GM18873 (cell line): ENCODE measurements around the gene MBP.

Experiments used
- ATAC-seq: cut with Tn5 transposase; IDR thresholded peaks from one replicate; pipeline ENCODE4 v1.9.1; 2021; ENCODE audit warnings: mild to moderate bottlenecking, moderate library complexity, moderate number of reproducible peaks; ENCODE audit not compliant: unreplicated experiment, low FRiP score

MBP gene

DNA sequence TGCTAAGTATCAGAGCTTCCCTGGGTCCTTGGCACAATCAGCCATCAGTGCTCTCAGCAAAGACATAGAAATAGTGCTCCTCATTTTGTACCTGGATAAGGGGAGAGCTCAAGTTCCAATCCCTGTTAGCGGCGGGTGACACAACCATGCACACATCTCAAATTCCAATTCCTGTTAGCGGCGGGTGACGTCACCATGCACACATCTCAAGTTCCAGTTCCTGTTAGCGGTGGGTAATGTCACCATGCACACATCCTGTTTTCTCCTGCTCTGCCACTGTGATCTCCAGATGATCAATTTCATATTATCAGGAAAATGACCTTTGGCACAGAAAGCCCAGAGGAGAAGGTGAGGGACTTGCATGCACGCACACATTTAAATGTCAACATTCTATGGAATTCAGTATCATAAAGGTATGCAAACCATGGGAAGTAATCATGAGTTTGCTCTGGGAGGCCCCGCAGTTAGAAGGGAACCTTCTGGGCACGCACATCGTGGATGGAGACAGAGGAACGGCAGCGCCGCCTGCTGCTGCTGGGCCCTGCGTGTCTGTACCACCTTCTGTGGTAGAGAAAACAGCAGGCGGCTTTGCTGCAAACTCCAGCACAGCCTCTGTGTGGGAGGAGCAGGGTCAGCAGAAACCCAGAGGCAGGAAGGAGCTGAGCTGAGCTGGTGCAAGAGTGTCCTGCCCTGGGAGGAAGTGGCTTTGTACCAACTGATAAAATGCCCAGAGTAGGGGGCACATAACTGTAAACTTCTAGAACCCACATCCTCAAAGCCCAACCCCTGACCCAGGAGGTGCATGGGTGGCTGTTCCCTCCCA, 77.8 kb downstream of the MBP start:
- peak; percentile 93 for ATAC-seq

DNA sequence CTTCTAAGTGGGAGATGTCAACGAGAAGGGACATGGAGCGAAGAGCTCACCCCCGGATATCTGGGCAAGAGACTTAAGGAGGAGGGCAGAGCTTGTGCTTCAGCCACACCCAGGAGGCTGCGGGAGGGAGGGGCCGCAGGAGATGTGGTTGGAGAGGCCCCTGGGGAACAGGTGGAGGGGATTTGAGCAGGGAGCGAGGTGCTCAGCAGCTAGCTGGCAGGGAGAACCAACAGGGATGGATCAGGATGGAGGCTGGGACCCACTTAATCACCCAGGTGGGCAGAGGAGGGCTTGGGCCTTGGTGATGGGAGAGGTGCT, 78.3 kb downstream of the MBP start:
- ATAC-seq, result peak; percentile 2

DNA sequence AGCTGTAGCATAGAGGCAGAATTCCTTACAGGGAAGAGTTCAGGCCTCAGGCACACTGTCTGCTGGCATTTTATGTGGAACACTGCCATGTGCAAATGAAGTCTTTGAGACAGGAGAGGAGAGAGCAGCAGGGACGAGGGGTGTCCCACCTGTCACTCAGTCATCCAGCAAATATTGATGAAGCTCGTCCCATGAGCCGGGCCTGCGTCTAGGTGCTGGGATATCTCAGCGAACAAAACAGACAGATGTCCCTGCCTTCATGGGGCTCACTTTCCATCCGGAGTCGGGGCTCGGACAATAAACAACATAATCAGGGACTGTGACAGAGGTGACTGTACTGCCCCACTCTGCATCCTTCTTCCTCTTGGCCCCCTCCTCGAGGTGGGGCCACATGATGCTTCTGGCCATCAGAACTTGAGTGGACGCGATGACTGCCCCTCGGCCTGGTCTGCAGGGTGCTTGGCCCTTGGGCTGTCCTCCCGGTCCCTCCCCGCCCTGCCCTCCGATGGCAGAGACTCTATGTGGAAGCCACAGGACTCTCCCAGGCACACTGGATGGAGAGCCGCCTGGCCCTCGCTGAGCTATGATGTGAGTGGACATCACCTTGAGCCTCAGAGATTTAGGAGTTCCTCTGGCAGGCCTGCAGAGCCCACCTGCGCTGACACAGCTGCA, 78.8 kb downstream of the MBP start:
- ATAC-seq, result no peak

DNA sequence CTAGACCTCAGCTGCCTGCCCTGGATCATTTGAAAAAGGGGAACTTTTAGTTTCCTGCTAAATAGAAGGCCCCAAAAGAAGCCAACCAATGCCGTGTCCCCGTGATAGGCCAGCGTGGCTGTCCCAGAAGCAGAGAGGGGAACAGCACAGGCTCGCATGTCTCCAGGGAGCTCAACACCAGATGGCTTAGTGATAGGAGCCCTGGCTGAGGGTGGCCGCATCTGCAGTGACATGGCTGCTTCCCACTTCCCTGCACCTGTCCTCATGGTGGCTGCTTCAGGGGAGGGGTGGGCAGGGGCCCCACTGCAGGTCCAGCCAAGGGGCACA, 79.6 kb downstream of the MBP start:
- no peak for ATAC-seq

DNA sequence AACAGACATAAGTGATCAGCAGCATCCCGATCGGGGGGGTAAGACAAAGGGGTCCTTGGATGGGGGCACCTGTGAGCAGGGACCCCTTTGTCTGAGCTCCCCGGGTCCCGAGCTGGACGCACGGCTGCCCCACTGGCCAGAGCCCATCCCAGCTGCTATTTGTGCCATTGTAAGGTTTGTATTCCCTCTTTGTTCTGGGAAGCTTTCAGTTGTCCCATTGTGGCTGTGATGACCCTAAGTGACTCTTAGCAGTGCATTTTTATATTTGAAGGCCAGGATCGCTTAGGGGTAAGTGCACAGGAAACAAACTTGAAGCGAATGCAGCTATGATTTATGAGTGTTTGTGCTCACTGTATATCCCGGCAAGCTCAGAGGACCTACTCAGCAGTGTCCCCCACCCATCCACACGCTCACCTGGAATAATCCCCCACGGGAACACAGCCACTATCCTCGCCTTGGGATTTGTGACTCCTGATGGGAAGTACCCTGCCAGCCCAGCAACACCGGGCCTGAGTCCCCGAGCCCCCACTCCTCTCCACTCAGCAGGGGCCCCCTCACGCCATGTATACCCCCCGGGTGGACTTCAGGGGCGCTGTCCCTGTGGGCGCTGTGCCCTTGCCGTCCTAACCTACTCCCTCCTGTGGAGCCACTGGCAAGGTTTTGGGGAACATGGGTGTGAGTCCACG, 80.1 kb downstream of the MBP start:
- ATAC-seq, result no peak

DNA sequence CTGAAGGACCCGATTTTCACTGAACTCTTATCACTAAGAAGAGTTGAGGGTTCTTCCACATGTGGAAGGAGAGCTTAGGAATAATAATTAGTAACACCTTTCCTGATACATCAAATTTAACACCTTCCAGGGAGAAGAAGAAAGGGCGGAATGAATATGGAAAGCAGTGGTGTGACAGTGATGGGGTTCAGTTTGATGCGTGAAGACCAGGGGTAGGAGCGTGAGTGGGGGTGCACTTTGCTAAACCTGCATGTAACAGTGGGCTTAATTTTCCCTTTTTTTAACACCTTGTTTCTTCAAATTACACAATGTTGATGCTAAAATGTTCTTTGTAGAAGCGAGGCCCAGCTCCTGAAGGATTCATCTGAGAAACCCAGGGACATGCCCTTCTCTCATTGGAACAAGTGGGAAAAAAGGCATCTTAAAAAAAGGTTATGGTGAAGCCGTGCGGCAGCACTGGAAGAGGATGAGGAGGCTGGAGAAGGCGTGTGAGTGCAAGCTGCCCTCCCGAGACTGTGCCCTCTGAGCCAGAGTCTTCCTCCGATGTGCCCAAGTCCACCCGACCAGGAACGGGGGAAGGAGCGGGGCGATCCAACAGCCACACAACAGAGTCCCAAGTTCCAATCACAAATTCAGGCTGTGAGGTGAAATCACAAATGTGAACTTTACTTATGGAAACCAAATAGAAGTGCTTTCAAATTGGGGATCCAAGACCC, 80.8 kb downstream of the MBP start:
- ATAC-seq, result no peak

DNA sequence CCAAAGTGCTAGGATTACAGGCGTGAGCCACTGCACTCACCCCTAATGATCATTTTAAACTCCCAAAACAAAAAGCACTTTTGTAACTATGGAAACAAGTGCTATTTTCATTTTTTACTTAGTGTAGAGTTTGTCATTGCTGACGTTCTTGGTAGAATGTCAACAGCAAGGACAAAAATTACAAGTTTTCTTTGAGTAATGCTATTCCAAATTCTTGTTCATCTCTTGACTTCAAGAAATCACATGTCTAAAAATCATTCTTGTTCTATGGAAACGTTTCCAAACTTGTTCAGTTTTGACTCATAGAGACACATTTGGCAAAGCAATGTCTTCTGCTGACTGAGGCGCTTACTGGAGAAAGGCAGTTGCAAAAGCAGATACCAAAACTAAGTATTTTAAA, 82.6 kb downstream of the MBP start:
- no peak for ATAC-seq

DNA sequence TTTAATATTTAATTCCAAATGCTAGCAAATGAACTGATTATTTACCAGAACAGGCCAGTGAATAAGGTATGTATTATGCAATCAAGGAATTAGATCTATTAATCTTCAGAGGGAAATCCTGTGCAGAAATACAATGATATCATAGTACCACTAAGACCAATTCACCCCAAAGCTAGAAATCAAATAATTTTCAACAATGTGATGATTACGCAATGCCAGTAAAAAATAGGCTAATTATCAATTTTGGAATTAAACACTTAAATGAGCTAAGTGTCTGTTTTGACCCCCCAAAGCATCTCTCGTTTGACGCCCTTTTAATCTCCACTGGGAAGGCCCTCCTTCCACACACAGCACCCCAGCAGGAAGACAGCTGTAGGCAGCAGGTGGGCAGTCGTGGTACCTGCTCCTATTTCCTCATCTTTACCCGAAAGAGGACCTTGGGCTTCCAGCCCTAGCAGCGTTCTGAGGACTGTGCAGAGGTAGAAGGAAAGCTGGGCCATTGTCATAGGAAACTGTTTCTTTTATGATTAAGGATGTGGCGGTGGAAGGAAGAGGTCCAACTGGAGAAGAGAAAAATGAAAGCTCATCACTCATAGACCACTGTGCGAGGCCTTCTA, 84.7 kb downstream of the MBP start:
- ATAC-seq, result no peak

DNA sequence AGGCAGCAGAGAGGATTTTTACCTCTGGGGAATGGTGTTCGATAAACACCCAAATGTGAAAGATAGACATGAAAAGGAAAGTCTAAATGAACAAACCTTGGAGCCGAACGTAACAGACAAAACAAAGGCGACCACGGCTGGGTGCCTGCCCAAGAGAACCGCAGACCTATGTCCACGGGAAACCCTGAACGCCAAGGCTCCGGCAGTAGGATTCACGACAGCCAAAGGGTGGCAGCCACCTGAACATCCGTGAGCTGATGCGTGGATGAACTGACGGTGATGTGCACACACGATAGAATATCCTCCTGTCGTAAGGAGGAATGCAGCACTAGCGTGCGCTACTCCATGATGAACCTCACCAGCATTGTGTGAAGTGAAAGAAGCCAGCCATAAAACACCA, 85.6 kb downstream of the MBP start:
- ATAC-seq, result no peak

DNA sequence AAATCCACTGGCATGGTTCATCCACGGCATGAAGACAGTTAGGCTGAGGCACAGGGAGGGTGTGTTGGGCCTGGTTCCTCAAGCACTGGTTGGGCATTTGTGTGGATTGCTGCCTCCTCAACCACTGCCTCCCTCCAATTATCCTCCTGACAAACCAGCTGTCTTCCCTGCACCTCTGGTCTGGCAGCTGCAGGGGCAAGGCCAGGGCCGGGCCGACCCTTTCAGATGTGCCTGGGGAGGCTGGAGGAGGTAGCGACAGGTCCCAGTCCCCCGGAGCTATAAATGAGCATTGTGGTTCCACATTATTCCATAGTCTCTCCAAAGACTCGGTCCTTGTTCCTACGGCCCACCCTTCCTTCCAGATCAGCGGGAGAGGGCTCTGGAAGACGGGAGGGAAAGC, 86.2 kb downstream of the MBP start:
- no peak for ATAC-seq

DNA sequence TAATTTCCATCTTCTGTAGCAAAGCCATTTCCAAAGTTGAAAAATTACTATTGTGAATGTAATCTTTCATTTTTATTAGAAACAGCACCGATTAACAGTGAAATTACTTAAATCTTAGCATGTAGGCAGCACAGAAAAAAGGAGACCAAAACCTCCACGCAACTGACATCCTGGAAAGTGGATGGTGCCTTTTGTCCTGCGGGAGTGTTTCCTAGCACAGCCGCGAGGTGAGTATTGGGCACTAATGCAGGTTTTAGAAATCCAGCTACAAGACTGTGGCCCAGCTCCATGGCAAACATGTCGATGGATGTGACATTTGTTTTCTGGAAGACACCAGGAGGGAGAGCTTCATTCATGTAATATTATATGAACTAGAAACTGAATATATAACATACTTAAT, 86.9 kb downstream of the MBP start:
- ATAC-seq, result no peak

DNA sequence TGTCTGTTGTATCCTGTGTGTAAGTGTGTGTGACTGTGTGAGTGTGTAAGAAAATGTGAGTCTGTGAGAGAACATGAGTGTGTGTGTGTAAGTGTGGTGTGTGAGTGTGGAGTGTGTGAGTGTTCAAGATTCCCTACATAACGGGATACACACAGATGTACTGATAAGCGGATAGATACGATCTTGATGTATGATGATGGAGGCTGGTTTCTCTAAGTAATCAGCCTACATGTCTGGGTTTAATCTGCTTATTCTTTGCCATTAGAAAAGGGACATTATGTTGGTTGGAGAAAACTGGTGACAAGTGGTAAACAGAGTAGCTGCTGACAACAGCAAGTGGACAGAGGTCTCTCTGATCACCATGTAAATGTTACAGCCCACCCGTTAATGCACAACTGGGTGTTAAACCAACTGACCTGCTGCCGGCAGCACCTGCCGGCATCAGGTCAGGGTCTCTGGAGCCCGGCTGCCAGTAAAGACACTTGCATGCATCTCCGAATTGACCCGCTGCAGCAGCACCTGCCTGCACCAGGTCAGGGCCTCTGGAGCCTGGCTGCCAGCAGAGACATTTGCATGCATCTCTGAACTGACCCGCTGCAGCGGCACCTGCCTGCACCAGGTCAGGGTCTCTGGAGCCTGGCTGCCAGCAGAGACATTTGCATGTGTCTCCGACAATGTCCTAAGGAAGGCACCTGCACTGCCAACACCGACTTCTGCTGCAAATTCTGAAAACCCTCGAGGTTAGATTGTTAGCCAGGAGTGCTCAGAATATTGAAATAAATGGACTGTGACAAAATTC, 87.5 kb downstream of the MBP start:
- ATAC-seq, result no peak

DNA sequence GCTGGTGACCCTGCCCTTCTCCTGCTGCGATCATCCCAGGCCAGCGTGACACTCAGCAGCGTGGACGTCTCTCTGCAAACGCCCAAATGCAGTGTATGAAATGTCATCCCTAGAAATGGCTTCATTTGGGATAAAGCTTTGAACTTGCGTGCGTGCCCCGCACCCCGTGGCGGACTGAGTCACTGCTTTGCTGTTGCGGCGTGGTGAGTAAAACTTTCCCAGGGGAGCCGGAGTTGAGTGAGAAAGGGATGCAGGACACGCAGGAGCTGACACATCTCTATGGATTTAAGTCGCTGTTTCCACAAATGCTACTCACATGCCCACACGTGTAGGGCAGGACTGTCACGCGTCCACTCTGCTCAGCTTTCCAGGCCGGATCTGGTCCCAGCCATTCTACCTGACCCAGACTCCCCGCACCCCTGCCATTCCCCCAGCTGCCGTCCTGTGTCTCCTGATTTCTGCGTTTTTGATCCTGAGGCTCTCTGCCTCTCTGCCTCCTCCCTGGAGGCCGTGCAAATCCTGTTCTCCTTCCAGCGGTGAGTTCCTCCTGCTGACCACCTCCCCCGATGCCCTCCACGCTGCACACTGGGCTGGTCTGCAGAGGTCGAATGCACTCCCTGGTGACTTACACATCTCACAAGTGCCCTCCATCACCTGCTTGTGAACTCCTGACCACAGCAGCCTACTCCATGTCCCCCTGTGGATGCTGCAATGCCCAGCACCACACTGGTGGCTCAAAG, 88.9 kb downstream of the MBP start:
- ATAC-seq, result no peak

DNA sequence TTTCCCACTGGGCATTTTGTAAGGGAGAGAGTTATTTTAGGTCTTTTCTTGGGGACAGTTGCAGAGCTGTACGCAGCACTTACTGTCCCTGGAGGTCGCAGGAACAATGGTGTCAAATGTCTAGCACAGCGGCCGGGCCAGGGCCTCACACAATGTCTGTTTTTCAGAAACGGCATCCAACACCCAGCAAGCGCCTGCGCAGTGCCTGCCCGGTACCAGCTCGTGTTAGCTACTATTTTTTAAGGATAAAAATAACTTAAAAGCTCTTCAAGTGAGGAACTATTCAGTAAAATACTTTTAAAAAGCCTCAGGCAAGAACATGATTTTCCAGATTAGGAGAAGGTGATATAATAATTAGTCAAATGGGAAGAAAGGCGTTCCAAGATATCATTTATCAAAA, 90.0 kb downstream of the MBP start:
- no peak for ATAC-seq

DNA sequence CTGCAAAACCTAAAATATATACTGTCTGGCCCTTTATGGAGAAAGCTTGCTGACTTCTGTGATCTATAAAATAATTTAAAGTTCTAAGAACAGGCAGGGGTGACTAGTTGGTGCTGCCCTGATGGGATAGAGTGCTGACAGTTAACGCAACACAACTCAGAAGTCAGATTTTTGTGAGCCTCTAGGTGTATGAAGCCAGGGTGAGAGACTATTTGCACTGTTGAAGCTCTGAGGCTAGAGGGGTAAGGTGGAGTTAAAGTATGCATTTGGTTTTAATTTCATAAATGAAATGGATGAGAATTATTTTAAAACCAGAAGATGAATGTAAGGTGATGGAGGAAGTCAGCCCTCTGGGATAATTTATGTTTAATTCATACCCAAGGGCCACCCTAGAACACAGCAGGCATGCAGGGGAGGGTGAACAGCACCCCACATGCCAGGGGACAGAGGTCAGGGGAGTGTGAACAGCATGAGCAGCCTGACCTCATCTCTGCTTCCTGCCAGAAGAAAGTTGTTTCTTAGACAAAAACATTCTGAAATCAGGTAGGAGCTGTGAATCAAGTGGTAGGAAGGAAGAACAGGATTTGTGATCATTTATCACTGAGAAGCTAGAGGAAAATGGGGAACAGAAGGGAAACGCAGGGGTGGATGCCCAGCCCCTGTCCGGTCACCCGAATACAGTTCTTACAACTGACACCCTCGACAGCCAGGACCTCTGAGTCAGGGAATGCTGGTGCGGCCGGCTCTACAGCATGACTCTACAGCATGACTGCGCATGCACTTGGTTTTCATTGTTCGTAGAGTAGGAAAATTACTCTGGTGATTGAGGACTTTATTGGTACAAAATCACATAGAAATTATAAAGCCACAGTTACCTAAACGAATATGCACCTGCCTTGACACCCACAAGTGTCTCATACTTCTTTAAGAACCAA, 93.1 kb downstream of the MBP start:
- ATAC-seq, result no peak

DNA sequence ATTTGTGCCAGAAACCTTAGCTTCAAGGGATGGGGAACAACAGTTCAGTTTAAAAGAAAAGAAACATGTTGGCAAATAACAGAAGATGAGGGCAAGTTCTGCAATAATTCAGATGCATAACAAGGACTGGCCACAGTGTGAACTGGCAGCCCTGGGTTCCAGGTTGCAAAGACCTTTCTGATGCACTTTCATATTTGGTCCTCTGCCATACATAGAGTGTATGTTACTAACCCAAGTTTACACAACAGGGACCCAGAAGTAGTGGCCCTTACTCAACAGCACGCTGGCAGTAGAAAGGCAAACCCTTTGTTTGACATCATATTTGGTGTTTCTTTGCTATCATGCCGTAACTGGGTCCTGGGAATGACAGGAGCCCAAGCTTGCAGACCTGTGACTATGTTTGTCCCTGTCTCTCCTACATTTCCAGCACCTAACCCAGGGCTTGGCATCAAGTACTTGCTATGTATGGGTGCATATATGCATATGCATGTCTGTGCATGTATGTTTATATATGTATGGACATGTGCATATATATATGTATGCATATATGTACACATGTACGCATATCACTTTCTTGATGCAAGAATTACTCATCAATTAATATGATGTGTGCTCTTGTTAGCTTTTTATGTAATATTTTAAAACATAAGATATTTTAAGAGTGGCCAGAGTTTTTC, 94.3 kb downstream of the MBP start:
- ATAC-seq, result no peak

DNA sequence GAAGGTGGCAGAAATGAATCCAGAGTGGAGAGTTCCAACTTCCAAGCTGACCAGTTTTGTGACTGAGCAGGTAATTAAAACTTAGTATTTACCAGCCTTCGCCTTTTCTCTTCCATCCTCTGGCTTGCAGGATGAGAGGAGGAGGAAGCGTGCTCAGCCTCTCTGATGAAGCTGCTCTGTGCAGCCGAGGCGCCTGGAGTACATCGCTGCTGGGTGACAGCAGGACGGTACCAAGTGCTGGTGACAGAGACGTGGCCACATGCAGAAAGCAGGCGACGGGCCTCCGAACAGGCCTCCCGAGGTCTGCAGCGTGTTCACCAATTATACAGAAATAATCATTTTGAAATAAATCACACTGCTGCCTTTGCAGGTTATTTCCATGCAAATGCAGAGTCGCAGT, 95.0 kb downstream of the MBP start:
- no peak for ATAC-seq
